NCI-H510A treated with DMSO at 0.1 percent for 48 hours (cell line): ENCODE results near the gene NEBL.

ENCODE experiments used
- DNase-seq: peaks from one replicate; lab custom pipeline; 2025; lab: John Stamatoyannopoulos, UW

The NEBL gene

DNA sequence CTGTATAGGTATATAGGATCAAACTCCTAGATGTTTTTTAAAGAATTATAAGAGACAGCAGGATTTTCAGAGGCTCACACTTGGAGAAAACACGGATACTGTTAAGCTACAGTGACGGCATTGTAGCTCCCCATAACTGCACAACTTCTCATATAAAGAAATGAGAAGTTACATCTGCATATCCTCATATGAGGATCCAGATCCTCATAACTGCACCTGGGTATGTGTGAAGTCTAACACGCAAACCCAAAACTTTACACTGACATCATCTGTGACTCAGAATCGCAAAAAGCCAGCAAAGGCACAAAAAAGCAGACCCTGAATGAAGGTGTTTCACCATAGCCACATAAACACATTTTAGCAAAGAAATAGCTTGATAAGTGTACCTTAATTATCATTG, 34.1 kb downstream of the NEBL start:
- DNase-seq = no peak

DNA sequence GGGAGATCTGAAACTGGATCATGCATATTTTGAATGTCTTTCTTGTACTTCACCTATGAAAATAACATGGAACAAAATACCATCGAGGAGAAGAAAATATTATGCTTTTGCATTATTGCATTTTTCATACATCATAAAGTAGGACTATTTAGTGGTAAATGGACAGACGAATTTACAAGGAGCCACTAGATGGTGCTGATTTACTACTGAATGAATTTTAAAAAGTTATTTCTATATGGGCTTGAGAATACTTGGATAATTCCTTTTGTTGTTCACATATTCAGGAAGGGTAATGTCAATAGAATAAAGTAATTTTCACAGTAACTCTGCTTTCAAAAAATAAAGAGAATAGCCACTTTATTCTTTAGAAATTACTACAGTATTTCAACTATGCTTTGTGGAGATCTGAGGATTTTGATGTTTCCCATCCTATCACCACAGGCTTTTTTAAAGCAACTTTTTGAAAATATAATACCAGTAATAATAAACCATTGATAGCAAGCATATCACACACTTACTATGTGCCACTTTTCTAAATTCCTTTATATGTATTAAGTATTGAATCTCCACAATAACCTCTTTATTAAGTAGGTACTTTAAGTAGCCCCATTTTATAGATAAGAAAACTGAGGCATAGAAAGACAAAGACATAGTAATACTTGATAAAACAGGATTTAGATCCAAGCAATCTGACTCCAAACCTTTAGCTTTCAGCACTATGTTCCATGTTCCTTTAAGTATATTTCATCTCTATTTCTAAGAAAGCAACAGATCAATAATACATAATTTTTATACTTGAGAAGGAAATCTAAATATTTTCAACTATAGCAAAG, 38.6 kb downstream of the NEBL start:
- DNase-seq = peak; percentile 50

DNA sequence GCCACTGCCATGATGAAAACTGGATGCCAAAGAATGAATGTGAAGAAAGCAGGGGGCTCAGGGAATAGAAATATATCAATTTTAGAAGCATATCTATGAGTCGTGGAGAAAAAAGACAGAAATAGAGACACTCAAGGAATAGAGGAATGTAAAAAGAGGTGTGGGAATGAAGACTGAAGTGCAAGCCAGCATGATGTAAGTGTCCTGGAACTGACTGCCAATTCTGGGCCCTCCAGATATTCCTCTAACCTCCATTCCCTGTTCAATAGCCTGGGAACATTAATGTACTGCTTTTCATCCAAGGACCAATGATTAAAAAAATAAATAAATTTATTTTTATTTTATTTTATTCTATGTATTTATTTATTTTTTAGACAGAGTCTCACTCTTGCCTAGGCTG, 40.6 kb downstream of the NEBL start:
- DNase-seq = no peak

DNA sequence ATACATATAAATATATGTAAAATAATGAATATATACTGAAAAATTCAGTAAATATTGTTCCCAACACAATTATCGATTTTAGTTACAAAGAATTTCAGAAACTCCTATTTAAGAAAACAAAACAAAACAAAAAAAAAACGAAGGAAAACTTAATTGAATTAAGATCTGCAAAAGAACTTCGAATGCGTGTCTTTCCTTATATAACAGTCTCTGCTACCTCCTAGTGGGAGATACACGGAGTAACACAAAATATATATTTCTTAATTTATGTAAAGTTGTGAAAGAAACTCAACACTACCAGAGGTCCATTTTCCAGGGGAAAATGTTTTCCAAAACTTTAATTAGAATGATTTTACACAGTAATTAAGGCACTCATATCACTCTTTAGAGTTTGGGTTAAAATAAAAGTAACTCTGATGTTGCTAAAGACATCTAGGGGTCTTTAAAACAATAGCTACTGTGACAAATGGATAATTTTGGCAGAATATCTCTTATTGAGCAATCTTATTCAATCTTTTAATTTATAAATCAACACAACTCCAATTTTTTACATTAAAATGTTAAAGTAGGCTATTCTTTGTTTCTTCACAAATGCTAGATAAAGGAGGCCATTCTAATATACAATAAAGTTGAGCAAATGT, 41.6 kb downstream of the NEBL start:
- peak; percentile 4 for DNase-seq

DNA sequence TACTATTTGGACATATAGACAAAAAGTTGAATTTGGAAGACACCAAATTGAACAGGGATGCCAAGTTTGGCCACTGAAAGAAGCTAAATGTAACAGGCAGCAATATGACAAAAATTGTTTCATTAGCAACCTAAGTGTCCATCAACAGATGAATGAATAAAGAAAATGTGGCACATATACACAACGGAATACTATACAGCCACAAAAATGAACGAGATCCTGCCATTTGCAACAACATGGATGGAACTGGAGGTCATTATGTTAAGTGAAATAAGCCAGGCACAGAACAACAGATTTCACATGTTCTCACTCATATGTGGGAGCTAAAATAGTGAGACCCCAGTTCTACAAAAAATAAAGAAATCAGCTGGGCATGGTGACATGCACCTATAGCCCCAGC, 43.8 kb downstream of the NEBL start:
- DNase-seq = no peak

DNA sequence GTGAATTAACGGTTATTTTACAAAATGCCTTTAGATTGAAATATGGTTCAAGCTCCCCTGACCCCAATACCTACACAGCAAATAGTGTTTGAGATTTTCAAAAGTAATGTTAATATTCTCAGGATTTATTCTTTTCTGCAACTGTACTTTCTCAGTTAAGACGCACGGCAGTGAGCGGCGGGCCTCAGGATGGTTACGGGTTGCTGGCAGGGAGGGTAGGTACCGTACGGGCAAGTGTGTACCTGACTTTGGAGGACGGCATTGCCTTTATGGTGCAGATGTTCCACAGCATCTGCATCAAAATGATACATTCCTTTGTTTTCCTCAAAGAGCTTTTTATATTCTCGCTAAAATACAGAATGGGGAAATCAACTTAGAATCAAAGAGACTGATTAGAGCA, 44.8 kb downstream of the NEBL start:
- no peak for DNase-seq

DNA sequence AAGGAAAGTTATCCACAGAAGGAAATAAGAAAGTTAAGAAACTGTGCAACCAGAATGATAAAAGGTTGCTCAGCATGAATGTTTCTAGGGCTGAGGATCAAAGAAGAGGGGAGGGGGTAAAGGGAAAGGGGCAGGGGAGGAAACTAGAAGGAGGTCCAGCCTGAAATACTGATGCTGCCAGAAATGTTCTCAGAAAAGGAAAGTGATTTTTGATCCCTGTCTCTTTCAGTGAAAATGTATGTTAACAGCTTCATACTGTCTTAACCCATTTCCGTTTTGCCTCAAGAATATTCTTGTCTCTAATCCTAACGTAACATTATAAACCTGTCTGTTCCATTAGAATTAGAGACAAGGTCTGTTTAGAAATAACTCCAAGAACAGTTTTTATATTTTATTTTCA, 49.6 kb downstream of the NEBL start:
- no peak for DNase-seq

DNA sequence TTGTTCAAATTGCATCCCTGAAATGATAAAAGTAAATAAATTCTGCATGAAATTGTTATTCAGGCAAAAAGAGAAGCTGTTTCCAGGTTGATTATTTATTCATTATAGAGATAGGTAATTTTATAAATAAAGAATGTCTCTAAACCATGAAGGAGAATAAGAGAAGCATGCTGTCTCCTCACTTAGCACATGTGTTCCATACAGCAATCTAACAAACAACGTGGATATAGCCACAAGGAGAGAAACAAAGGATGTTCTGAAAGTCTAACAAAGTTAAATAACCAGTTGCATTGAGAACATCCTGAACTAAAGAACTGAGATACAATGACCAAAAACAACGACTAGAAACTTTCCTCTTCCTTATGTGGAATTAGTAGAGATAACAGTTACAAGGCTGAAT, 50.8 kb downstream of the NEBL start:
- no peak for DNase-seq

DNA sequence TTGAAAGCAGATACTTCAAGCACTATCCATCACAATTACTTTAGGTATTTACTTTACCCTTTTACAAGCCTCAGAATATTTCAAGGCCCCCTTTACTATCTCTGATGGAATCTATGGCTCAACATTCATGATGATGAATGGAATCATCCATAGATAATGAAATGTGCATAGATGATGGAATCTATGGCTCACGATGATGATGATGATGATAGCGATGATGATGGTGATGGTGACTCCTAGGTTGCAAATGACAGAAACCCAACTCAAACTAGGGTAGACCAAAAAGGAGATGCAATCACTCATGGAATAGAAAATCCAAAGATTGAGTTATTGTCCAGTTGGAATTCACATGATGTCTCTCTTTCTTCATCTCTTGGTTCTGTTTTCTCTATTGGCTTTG, 55.7 kb downstream of the NEBL start:
- DNase-seq = no peak

DNA sequence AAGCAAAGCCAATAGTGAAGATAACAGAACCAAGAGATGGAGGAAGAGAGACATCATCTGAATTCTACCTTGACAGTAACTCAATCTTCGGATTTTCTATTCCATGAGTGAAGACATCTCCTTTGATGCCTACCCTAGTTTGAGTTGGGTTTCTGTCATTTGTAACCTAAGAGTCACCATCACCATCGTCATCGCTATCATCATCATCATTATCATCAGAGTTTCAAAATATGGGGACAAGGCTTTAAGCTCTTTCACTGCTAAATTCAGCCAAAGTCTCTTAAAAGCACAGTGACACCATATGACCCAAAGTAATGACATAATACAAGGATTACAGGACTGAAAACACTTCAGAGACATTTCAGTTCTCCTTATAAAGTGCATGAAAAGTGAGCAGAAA, 57.2 kb downstream of the NEBL start:
- DNase-seq = no peak

DNA sequence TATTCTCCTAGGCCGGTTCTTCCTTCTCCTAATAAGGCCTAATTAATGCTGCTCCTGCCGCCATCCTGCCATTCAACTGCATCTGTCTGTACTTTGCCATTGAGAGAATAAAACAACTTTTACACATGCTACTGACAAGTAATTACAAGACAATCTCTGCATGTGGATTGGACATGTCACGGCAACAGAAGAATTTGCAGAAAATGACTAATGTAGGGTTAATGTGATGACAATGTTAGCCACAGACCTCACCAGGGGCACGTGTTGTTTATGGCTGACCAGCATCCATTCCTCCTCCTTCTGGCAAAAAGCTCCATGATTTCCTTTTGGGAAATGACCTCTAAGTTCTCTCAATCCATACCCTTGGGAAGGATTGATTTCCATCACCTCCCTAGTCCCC, 58.0 kb downstream of the NEBL start:
- DNase-seq = no peak

DNA sequence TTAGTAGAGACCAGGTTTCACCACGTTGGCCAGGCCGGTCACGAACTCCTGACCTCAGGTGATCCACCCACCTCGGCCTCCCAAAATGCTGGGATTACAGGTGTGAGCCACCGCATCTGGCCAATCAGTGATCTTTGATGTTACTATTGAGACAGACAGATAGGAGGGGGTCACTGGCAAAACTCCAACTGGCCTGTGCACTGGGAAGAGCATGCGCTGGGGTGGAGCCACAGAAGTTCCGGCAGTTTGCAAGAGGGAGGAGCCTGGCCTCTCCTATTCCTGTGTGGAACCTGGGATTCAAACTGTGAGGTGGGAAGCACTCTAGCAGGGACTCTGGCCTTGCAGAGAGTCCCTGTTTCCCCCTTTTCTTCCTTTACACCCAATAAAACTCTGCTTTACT, 60.7 kb downstream of the NEBL start:
- DNase-seq = no peak

DNA sequence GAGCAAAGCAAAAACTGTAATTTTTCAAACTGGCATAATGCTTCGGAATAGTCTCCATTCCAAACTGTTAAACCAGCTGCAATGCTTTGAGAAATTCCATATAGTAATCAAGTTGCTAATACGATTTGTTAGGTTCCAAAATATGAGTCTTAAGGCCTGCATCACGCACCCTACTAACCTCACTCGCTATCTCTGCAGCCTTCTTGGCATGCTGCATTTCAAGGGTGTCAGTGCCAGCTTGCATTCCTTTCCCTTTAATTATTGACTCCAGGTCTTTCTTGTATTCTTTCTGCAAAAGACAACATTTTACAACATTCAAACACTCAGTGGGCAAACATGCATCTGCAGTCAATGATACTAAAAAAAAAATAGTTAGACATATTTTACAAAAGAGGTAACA, 61.8 kb downstream of the NEBL start:
- no peak for DNase-seq

DNA sequence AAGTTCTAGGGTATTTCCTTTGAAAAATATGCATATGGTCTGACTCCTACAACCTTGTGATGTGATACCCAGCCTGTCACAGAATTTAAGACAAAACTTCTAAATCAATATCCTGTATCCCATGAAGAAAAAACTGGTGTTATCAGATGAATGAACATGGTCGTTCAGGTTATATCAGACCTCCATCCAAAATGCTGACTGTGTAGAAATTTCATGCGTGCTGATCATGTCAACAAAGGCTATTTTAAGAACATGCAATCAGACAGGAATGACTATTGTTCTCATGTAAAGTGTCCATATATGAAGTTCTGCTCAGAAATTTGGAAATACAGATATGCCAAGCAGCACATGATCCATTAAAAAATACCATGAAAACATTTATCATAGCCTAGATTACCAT, 62.3 kb downstream of the NEBL start:
- no peak for DNase-seq

DNA sequence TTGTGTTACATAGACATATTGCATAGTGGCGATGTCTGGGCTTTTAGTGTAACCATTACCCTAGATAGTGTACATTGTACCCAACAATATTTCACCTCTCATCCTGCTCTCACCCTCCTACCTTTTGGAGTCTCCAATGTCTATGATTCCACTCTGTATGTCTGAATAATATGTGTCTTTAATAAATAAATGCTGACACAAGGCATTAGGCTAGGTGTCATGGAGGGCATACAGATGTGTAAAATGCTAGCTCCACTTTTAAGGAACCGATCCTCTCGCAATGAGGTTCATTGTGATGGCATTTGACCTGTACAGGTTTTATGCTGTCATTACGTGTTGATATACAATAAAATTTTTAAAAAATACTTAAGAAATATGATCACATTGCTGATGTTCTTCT, 74.3 kb downstream of the NEBL start:
- DNase-seq = no peak

DNA sequence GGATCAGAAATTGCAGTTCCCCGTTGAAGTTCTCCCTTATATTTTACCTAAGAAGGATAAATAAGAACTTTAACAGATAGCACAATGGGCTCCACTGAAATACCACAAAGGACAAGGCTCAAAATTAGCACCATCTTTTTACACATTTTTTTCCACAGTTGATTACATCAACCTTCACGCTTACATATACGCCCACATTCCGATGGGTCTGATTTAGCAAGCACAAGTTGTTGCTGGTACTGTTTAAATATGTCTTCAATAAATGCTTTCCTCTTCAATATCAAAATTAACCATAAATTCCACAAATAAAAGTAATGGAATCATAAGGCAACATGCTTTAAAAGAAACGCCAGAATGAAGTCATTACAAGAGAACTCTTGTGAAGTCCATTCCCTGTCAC, 79.5 kb downstream of the NEBL start:
- no peak for DNase-seq

DNA sequence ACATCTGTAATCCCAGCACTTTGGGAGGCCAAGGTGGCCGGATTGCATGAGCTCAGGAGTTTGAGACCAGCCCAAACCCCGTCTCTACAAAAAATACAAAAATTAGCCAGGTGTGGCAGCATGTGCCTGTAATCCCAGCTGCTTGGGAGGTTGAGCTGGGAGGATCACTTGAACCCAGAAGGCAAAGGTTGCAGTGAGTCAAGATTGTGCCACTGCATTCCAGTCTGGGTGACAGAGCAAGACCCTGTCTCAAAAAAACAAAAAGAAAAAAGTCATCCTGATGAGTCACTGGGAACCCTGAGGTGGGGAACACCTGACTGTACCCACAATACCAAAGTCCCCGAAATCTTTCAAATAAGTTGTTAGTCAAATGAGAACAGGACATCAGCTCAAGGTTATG, 80.0 kb downstream of the NEBL start:
- DNase-seq = no peak

DNA sequence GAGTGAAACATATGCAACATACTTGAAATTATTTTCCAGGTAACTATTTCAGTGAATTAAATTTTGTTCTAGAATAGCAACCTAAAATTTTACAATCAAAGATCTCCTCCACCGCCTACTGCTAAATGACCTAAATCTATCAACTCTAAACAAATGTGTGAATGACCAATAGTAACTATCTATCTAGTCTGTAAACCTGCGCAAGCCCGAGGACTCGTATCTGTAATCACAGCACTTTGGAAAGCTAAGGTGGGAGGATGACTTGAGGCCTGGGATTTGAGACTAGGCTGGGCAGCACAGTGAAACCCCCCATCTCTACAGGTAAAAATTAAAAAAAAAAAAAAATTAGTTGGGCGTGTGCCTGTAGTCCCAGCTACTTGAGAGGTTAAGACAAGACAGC, 83.0 kb downstream of the NEBL start:
- DNase-seq = no peak

DNA sequence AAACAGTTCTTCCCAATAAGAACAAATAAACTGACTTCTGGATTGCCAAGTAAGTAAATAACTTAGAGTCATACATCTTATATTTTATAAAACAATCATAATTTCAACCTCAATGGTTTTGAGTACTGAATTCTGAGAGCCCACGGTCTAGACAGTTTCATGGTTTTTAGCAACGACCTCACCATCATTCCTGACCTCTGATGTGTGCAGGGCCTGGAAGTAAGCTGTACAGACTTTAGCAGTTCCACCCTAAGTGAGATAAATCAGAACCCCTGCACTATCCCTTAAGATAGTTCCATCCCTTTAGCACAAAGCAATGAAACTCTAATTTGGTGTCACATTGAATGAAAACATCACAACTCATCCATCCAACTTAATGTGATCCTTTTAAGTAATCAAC, 86.0 kb downstream of the NEBL start:
- no peak for DNase-seq

DNA sequence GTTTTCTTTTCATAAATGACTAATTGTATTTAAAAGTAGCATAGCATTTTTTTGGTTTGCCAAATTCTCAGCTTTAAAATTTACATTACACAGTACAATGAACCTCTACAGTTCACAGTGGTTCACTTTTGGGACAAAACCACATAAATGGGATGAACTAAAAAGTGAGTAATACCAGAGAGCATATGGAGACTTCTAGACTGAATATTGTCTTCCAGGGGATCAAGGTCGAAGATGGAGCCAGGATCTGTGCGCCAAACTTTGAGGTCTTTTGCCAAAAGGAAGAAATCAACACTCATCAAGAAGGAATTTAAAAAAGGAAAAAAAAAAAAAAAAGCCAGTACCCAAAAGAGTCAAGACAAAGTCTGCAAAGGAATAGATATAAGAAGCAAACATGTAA, 87.5 kb downstream of the NEBL start:
- no peak for DNase-seq

DNA sequence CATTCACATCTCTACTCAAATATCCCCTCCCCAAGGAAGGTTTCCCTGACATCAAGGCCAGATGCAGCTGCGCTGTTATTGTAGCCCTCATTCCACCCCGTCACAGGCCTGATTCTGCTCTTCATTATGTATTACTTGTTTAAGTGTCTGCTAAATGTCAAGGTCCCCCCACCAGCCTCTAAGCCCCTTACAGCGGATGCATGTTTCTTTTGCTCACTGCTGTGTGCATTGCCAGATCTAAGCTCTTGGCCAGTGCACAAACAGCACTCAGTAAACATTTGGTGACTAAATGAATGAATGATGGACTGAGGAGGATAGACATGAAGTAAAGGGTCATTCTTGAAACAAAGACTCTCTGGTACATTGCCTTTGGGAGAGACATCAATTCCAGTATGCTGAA, 90.6 kb downstream of the NEBL start:
- DNase-seq = no peak

DNA sequence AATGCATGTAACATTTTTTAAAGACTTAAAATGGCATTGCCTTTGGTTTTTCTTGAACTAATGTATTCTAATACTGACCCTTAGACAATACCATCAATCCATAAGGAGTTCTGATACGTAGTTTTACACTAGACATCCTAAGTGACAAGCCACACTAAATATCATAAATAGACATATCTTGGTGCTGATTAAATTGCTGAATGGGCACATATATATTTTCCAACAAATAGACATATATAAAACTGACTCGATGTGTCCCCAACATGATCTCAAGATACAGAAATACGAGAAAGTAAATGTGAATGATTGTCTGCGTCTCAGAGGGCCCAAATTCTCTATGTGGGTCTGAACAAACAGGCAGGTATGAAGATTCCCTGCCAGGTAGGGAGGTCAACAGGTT, 99.8 kb downstream of the NEBL start:
- DNase-seq = no peak

DNA sequence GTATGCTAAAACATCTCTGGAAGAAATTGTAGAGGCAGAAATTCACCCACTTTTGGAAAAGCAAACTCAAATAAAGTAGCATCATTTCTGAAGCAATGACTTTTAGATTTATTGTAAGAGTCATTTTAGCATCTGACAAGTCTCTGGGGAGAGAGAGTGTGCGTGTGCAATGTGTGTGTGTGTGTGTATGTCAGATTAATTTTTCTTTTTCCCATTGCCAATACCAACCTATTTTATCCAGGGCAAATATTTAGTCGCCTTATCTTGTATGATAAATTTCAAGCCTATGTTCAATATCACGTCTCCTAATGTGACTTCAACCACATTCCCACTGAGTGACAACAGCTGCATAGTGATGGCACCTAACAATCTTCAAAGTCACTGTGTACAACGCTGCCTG, 101.7 kb downstream of the NEBL start:
- DNase-seq = no peak

DNA sequence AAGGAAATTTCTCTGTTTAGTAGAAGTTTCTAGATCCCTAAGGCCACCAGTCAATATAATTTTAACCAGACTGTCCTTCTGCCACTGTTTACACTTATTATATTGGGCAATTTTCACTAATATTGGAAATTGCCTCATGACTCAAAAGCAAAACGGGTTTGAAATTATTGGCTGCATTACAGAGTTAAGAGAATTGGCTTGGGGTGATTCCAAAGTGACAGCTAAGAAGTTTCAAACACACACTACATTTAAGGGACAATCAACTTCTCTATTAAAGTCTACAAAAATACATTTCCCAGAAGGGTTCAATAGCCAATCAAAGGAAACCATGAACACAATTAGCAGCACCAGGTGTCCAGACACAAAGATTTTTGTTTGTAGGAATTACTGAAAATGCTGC, 111.9 kb downstream of the NEBL start:
- no peak for DNase-seq
